Cerebellar nuclear complex (tissue), 1 donor: Measurements from ENCODE around the gene OR8D4.
"Not testable (repeated sequence)": the region's sequence is repeated elsewhere in the genome, so short reads cannot be mapped to it uniquely, and the experiment has no call there.

ENCODE experiments used
- DNase-seq, 2 experiments: peaks; one replicate each; lab custom pipeline; 2025; lab: John Stamatoyannopoulos, UW

The OR8D4 gene

GRCh38 chr11:123901867-123902266 is at the start of gene OR8D4:
TSS of gene OR8D4 (plus strand) at chr11:123902167. CDS start at chr11:123906432, 4,265 bp downstream.
- no peak for DNase-seq

- DNase-seq = no peak
Measured at GRCh38 chr11:123852321-123852720, 49.6 kb upstream of the OR8D4 start.

GRCh38 chr11:123853038-123853437 is 48.9 kb upstream of the OR8D4 start:
- DNase-seq = no peak

- no peak for DNase-seq
Measured at GRCh38 chr11:123856444-123856843, 45.5 kb upstream of the OR8D4 start.

- DNase-seq = no peak
Measured at GRCh38 chr11:123859731-123860130, 42.2 kb upstream of the OR8D4 start.

- DNase-seq = not testable (repeated sequence)
Measured at GRCh38 chr11:123865293-123865692, 36.7 kb upstream of the OR8D4 start.

GRCh38 chr11:123867795-123868194 is 34.2 kb upstream of the OR8D4 start:
- not testable (repeated sequence) for DNase-seq

GRCh38 chr11:123880912-123881311 is 21.1 kb upstream of the OR8D4 start:
- no peak for DNase-seq

- no peak for DNase-seq
Measured at GRCh38 chr11:123885570-123885969, 16.4 kb upstream of the OR8D4 start, which contains the start of gene TMEM225. TSS of gene TMEM225 (minus strand) at chr11:123885670. CDS start at chr11:123885425, 245 bp downstream.

- no peak for DNase-seq
Measured at GRCh38 chr11:123892031-123892430, 9.9 kb upstream of the OR8D4 start.

GRCh38 chr11:123899792-123900191 is 2.2 kb upstream of the OR8D4 start:
- DNase-seq = no peak

- DNase-seq = no peak
Measured at GRCh38 chr11:123903932-123904331, 2.0 kb downstream of the OR8D4 start.

- DNase-seq = no peak
Measured at GRCh38 chr11:123904932-123905331, 3.0 kb downstream of the OR8D4 start.

- DNase-seq = no peak
Measured at GRCh38 chr11:123905826-123906225, 3.9 kb downstream of the OR8D4 start.

- DNase-seq = no peak
Measured at GRCh38 chr11:123920943-123921342, 19.0 kb downstream of the OR8D4 start.

GRCh38 chr11:123924027-123924426 is 22.1 kb downstream of the OR8D4 start:
- no peak for DNase-seq

- DNase-seq = no peak
Measured at GRCh38 chr11:123939317-123939716, 37.4 kb downstream of the OR8D4 start, which contains the start of gene OR4D5. TSS of gene OR4D5 (plus strand) at chr11:123939617. CDS start at chr11:123939617, 0 bp downstream.

GRCh38 chr11:123942413-123942812 is 40.4 kb downstream of the OR8D4 start:
- DNase-seq = no peak

GRCh38 chr11:123943738-123944137 is 41.8 kb downstream of the OR8D4 start, which contains the start of gene OR6T1:
TSS of gene OR6T1 (minus strand) at chr11:123943838. CDS start at chr11:123943838, 0 bp downstream.
- DNase-seq = no peak

- no peak for DNase-seq
Measured at GRCh38 chr11:123945132-123945531, 43.2 kb downstream of the OR8D4 start.

- DNase-seq = no peak
Measured at GRCh38 chr11:123956752-123957151, 54.8 kb downstream of the OR8D4 start.
